ENCODE results near the gene ASXL1. TPM values are rescaled to one million over a fixed set of nuclear protein-coding genes. Genes with fewer than 3 reads are reported as not detected.

The ASXL1 gene
- total RNA-seq, 2 donors from 2014 or later, result 38.8 to 40.4 TPM

- Histone ChIP-seq H3K9ac (ENCODE audit: low read depth in 2 of 2, low read length in 2 of 2) (no peak overlapping the region), H3K4me1 (no peaks in the 10 kb centered on the region), H3K27me3 (no peaks in the 10 kb centered on the region), H3K4me3 (no peak overlapping the region), H3K36me3 (peaks cover 9% of the 10 kb centered on the region), H3K9me3 (no peaks in the 10 kb centered on the region), H3K27ac (no peak overlapping the region)
- intact Hi-C loops (cut with DNase I), result no loop called here
- no peak for TF ChIP-seq CTCF (IDR thresholded peaks at IDR 0.05)
- DNase-seq, result no peak
Measured at GRCh38 chr20:32451682-32452461, 93.7 kb downstream of the ASXL1 start.

- H3K27ac ChIP-seq, result no peak overlapping the region
- intact Hi-C loops (cut with DNase I), result no loop called here
- peaks cover 8% of the 10 kb centered on the region for H3K36me3 ChIP-seq
- H3K4me3 ChIP-seq, result no peak overlapping the region
- H3K4me1 ChIP-seq, result peaks cover 4% of the 10 kb centered on the region
- H3K27me3 ChIP-seq, result no peaks in the 10 kb centered on the region
- no peaks in the 10 kb centered on the region for H3K9me3 ChIP-seq
- H3K9ac ChIP-seq (ENCODE audit: low read depth in 2 of 2, low read length in 2 of 2), result no peak overlapping the region
- no peak for TF ChIP-seq CTCF (IDR thresholded peaks at IDR 0.05)
- no peak for DNase-seq
Measured at GRCh38 chr20:32452776-32453466, 94.8 kb downstream of the ASXL1 start.

- no peaks in the 10 kb centered on the region for H3K9me3 ChIP-seq
- no peaks in the 10 kb centered on the region for H3K27me3 ChIP-seq
- intact Hi-C loops (cut with DNase I), result no loop called here
- no peak overlapping the region for H3K27ac ChIP-seq
- TF ChIP-seq CTCF (IDR thresholded peaks at IDR 0.05), result no peak
- DNase-seq, result no peak
- H3K4me3 ChIP-seq, result no peak overlapping the region
- H3K4me1 ChIP-seq, result peaks cover 6% of the 10 kb centered on the region
- H3K9ac ChIP-seq (ENCODE audit: low read depth in 2 of 2, low read length in 2 of 2), result no peak overlapping the region
- H3K36me3 ChIP-seq, result peaks cover 8% of the 10 kb centered on the region
Measured at GRCh38 chr20:32453467-32454163, 95.5 kb downstream of the ASXL1 start.

- Histone ChIP-seq H3K4me3 (no peak overlapping the region), H3K9ac (ENCODE audit: low read depth in 2 of 2, low read length in 2 of 2) (no peak overlapping the region), H3K4me1 (peaks cover 6% of the 10 kb centered on the region), H3K27me3 (no peaks in the 10 kb centered on the region), H3K9me3 (no peaks in the 10 kb centered on the region), H3K27ac (no peak overlapping the region), H3K36me3 (peaks cover 8% of the 10 kb centered on the region)
- TF ChIP-seq CTCF (IDR thresholded peaks at IDR 0.05), result no peak
- intact Hi-C loops (cut with DNase I), result no loop called here
- DNase-seq, result no peak
Measured at GRCh38 chr20:32454164-32455145, 96.3 kb downstream of the ASXL1 start.

Data from colonic mucosa (tissue), 4 donors.